NT2/D1 (cell line): ENCODE results near the gene HMGN4.

Experiments
- SUZ12 ChIP-seq: IDR thresholded peaks from 2 replicates; pipeline ENCODE4 v1.6.1; 2011; ENCODE audit not compliant: insufficient read length, insufficient read depth; ENCODE audit errors: extremely low read depth
- YY1 ChIP-seq: IDR thresholded peaks from 2 replicates; pipeline ENCODE4 v1.6.1; 2011; ENCODE audit not compliant: insufficient read length, insufficient read depth

GRCh38 chr6:26533532-26533931 lies 4.6 kb upstream of the HMGN4 start:
- TF ChIP-seq YY1 (no peak), SUZ12 (no peak)
